Endothelial cell of umbilical vein (primary cell): ENCODE data around the gene CAMTA1. TPM values are rescaled to one million over a fixed set of nuclear protein-coding genes. Genes with fewer than 3 reads are reported as not detected.

ENCODE experiments used
- BruUV-seq: library from RNA; stranded (reverse); fragments of 400-500 nt; replicated peaks from 2 replicates; lab custom pipeline; 2021; lab: Mats Ljungman, UMichigan
- CTCF ChIA-PET: fragments of 300-600, 350-600 bp; sonication (Branson Sonifier 250); formaldehyde crosslinking; loops from one replicate; lab custom pipeline; 2021; ENCODE audit warnings: antibody characterized with exemption, inconsistent platforms; lab: Charles Lee
- POLR2A ChIA-PET: fragments of 300-600, 350-600 bp; sonication (Branson Sonifier 250); formaldehyde crosslinking; loops from one replicate; lab custom pipeline; 2021; ENCODE audit warnings: antibody characterized with exemption, inconsistent platforms; lab: Charles Lee
- DNase-seq: peaks from one replicate; pipeline ENCODE4 v3.0.0-alpha.2; 2011; ENCODE audit warnings: low read depth, low spot score
- FAIRE-seq: peaks from 2 replicates; lab custom pipeline; 2011; peaks lifted over from hg19 to GRCh38; lab: Jason Lieb, UNC
- H2AFZ ChIP-seq: 2 replicates; pipeline ENCODE4 v1.6.0; 2012; ENCODE audit warnings: low read depth, low read length, control low read depth, inconsistent platforms
- H3K27ac ChIP-seq: 2 replicates; pipeline ENCODE4 v1.5.1; 2011; ENCODE audit warnings: low read depth, mild to moderate bottlenecking, control low read depth, low read length, moderate library complexity; ENCODE audit not compliant: insufficient read depth
- H3K27me3 ChIP-seq, 2 experiments: 2 replicates each; pipeline versions ENCODE4 v1.6.0 to v1.6.1; 2011; ENCODE audit warnings: low read length in 2 of 2, mixed read lengths in 1 of 2; ENCODE audit not compliant: control insufficient read depth in 2 of 2, insufficient read depth in 2 of 2
- H3K36me3 ChIP-seq, 2 experiments: 2 replicates in 1 of 2; 3 replicates in 1 of 2; pipeline ENCODE4 v1.5.1; 2011; ENCODE audit warnings: low read length in 2 of 2, mild to moderate bottlenecking in 1 of 2, moderate library complexity in 1 of 2; ENCODE audit not compliant: control insufficient read depth in 2 of 2, insufficient read depth in 2 of 2; ENCODE audit errors: extremely low read depth in 1 of 2
- H3K4me1 ChIP-seq: 3 replicates; pipeline ENCODE4 v1.5.1; 2011; ENCODE audit warnings: mild to moderate bottlenecking, low read length; ENCODE audit not compliant: control insufficient read depth, insufficient read depth; ENCODE audit errors: extremely low read depth
- H3K4me2 ChIP-seq: 2 replicates; pipeline ENCODE4 v1.6.1; 2011; ENCODE audit warnings: low read length, control low read depth, mixed read lengths; ENCODE audit not compliant: insufficient read depth
- H3K4me3 ChIP-seq, 3 experiments: fragments of 200-600 bp in 1 of 3; sonication (generic), shearing (Covaris generic) in 1 of 3; replicated peaks in 1 of 3; 2 replicates each; pipeline ENCODE4 v1.5.1; 2011 to 2016; ENCODE audit warnings: control low read depth in 3 of 3, low read length in 3 of 3, mild to moderate bottlenecking in 2 of 3, inconsistent platforms in 1 of 3, low read depth in 1 of 3, moderate library complexity in 1 of 3; ENCODE audit not compliant: insufficient read depth in 1 of 3
- H3K79me2 ChIP-seq: 2 replicates; pipeline ENCODE4 v1.6.0; 2012; ENCODE audit warnings: low read length, inconsistent platforms; ENCODE audit not compliant: control insufficient read depth, insufficient read depth
- H3K9ac ChIP-seq: replicated peaks from 2 replicates; pipeline ENCODE3; 2011; ENCODE audit warnings: low read length, control low read depth; ENCODE audit not compliant: insufficient read depth; ENCODE audit errors: extremely low read depth
- H3K9me1 ChIP-seq: replicated peaks from 3 replicates; pipeline ENCODE4 v1.6.0; 2011; ENCODE audit warnings: mild to moderate bottlenecking, low read length; ENCODE audit not compliant: control insufficient read depth, insufficient read depth; ENCODE audit errors: extremely low read depth
- H3K9me3 ChIP-seq: replicated peaks from 2 replicates; pipeline ENCODE4 v1.5.1; 2012; ENCODE audit warnings: low read length, inconsistent platforms; ENCODE audit not compliant: control insufficient read depth, insufficient read depth
- H4K20me1 ChIP-seq: replicated peaks from 2 replicates; pipeline ENCODE3; 2011; ENCODE audit warnings: mild to moderate bottlenecking, low read length; ENCODE audit not compliant: control insufficient read depth, insufficient read depth; ENCODE audit errors: extremely low read depth
- CTCF ChIP-seq, 2 donors: IDR thresholded peaks; 1 replicate in 1 of 2; 2 replicates in 1 of 2; pipeline ENCODE4 v1.5.1; 2011; ENCODE audit warnings: low read length in 2 of 2, mild to moderate bottlenecking in 2 of 2, moderate library complexity in 2 of 2, control low read depth in 1 of 2, inconsistent platforms in 1 of 2, low read depth in 1 of 2; ENCODE audit not compliant: insufficient read depth in 1 of 2; ENCODE audit errors: extremely low read depth in 1 of 2
- EZH2 ChIP-seq: IDR thresholded peaks from 2 replicates; pipeline ENCODE4 v1.6.1; 2012; ENCODE audit warnings: borderline replicate concordance, low read depth, mild to moderate bottlenecking, moderate library complexity, low read length, inconsistent platforms; ENCODE audit not compliant: severe bottlenecking
- FOS ChIP-seq: IDR thresholded peaks from 2 replicates; pipeline ENCODE4 v1.6.1; 2011; ENCODE audit warnings: mild to moderate bottlenecking, low read length, moderate library complexity, borderline replicate concordance; ENCODE audit not compliant: insufficient read depth
- GATA2 ChIP-seq: IDR thresholded peaks from 2 replicates; pipeline ENCODE4 v1.7.0; 2011; ENCODE audit warnings: low read depth, mild to moderate bottlenecking, moderate library complexity, mixed read lengths, low read length; ENCODE audit not compliant: insufficient read length, insufficient read depth
- JUN ChIP-seq: IDR thresholded peaks from 2 replicates; pipeline ENCODE4 v1.6.1; 2011; ENCODE audit warnings: borderline replicate concordance, low read depth; ENCODE audit not compliant: insufficient read length, insufficient read depth
- MYC ChIP-seq: IDR thresholded peaks from one replicate; pipeline ENCODE4 v1.6.1; 2011; ENCODE audit warnings: mild to moderate bottlenecking, low read depth, low read length
- POLR2A ChIP-seq: IDR thresholded peaks from 2 replicates; pipeline ENCODE4 v1.6.1; 2012; ENCODE audit warnings: low read depth, mild to moderate bottlenecking, control low read depth, low read length
- POLR2AphosphoS5 ChIP-seq: IDR thresholded peaks from 2 replicates; pipeline ENCODE4 v1.6.1; 2012; ENCODE audit warnings: low read depth, mild to moderate bottlenecking, control low read depth, low read length, moderate library complexity; ENCODE audit not compliant: insufficient read depth
- dilution Hi-C: fragments of 300-500 bp; cut with MboI; formaldehyde crosslinking; loops from one replicate; pipeline ENCODE4 v1.15.0; 2019; ENCODE audit warnings: low sequenced_read_pairs; ENCODE audit not compliant: extremely low pct_ligation_motif_present
- intact Hi-C: fragments of 100-400 bp; cut with micrococcal nuclease; formaldehyde crosslinking; loops from one replicate; pipeline ENCODE4 v1.10.0; 2022
- polyA plus RNA-seq, 4 experiments: library from polyadenylated mRNA; depleted of rRNA in 3 of 4; stranded (reverse) in 3 of 4; unstranded in 1 of 4; fragments of >200 nt; gene quantifications; 2 replicates each; pipeline versions ENCODE4 v1.2.1 to v1.2.3, GENCODE V29; 2011 to 2012; ENCODE audit warnings: missing spikeins in 1 of 4
- total RNA-seq: library from RNA; stranded (reverse); gene quantifications from 2 replicates; pipeline ENCODE4 v1.2.3, GENCODE V29; 2021
- TF ChIP-seq, protein P1 (sequence below): IDR thresholded peaks from 2 replicates; pipeline ENCODE4 v1.6.1; 2011; ENCODE audit not compliant: insufficient read depth, insufficient read length

CAMTA1 gene
- total and polyA plus RNA-seq, 2 donors (not counting 3 experiments of a cell fraction or from before 2014, with no cell fraction given), result 50.8 to 92.7 TPM

DNA sequence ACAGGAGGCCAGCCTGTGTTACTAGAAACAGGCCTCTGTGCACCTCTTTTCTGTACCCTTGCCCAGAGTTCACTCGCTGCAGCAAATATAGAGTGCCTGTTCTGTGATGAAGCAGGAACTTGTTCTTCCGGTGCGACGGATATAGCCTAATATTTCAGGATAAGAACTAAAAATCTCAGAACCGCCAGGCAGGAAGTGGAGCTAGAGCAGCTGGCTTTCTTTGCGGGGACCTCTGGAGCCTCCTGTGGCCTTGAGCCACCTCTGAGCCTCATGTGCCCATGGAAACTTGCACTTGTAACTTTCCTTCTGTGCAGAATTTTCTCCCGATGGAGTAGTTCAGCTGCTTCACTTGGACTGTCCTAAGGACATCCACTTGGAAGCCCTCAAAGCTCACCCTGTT, 941.4 kb downstream of the CAMTA1 start:
- Histone ChIP-seq H3K4me2 (peak overlapping the region; percentile 53), H3K4me1 (peaks cover 8% of the 10 kb centered on the region), H3K4me3 (no peak overlapping the region), H2AFZ (peak overlapping the region; percentile 8), H3K9me3 (no peaks in the 10 kb centered on the region), H3K27ac (no peak overlapping the region), H4K20me1 (no peaks in the 10 kb centered on the region), H3K79me2 (no peaks in the 10 kb centered on the region), H3K9me1 (no peaks in the 10 kb centered on the region), H3K27me3 (no peaks in the 10 kb centered on the region), H3K9ac (no peak overlapping the region), H3K36me3 (no peaks in the 10 kb centered on the region)
- peak; percentile 59 for FAIRE-seq
- intact Hi-C loops, result no loop called here
- no TSS peak for BruUV-seq
- POLR2A ChIA-PET, result no interaction called here
- CTCF ChIA-PET, result interaction anchor here (0.7 to 2.7 kb wide), 3 partner anchors 25 to 59 kb away, joined by 4 to 15 read pairs (median 5); no protein-coding TSS in a partner anchor
- dilution Hi-C loops, result no loop called here
- DNase-seq, result peak; percentile 21
- TF ChIP-seq JUN, result no peak
- no peak for TF ChIP-seq CTCF (IDR thresholded peaks at IDR 0.05; ENCODE audit: extremely low read depth in 1 of 2, insufficient read depth in 1 of 2, low read depth in 1 of 2, low read length in 2 of 2)
- no peak for TF ChIP-seq MYC
- no peak for TF ChIP-seq GATA2
- TF ChIP-seq POLR2AphosphoS5, result no peak
- TF ChIP-seq EZH2, result no peak
- no peak for TF ChIP-seq FOS
- TF ChIP-seq POLR2A, result no peak
- TF ChIP-seq, protein P1, sequence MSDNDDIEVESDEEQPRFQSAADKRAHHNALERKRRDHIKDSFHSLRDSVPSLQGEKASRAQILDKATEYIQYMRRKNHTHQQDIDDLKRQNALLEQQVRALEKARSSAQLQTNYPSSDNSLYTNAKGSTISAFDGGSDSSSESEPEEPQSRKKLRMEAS, result no peak
